ENCODE results near the gene OPN4.

- no peak for TF ChIP-seq CTCF (IDR thresholded peaks at IDR 0.05; ENCODE audit: low read depth, low read length)
- no peak for TF ChIP-seq MAX (IDR thresholded peaks at IDR 0.05; ENCODE audit: low read depth, low read length)
- no peak for TF ChIP-seq POLR2A (IDR thresholded peaks at IDR 0.05; ENCODE audit: extremely low read depth, insufficient read length)
These were observed 33.4 kb downstream of the OPN4 start for GRCh38 chr10:86687750-86688149.
